ENCODE results near the gene PLEKHA3. TPM values are rescaled to one million over a fixed set of nuclear protein-coding genes. Genes with fewer than 3 reads are reported as not detected.

Gene PLEKHA3
- total RNA-seq, 1 experiment from 2014 or later, result 26.8 TPM

- TF ChIP-seq YY1 (IDR thresholded peaks at IDR 0.05; ENCODE audit: extremely low read depth, insufficient replicate concordance, low read depth, low read length), result no peak
- no peak for TF ChIP-seq ZNF274 (IDR thresholded peaks at IDR 0.05; ENCODE audit: low read depth, low read length)
Observed at GRCh38 chr2:178508646-178509045, 28.4 kb downstream of the PLEKHA3 start (continued).

DNA sequence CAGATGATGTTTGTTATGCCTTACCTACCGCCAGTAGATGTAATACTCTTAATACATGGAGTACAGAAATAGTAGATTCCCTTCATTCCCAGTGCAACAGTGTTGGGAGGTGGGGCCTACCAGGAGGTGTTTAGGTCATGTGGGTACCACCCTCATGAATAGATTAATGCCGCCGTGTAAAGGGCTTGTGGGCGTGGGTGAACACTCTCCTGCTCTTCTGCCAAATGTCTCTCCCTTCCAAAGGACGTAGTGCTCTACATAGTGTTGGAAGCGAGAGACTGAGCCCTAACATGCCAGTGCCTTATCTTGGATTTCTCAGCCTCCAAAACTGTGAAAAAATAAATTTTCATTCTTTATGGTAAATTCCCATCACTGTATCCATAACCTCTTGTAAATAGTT lies 30.1 kb downstream of the PLEKHA3 start:
- Histone ChIP-seq H3K27ac (ENCODE audit: low read depth, low read length) (no peak overlapping the region), H3K4me1 (ENCODE audit: control insufficient read depth in 1 of 2, insufficient read depth in 2 of 2, low read length in 2 of 2) (peaks cover 0 to 5% of the 10 kb centered on the region in 2 experiments; a peak in 1 of 4 replicates), H2AFZ (ENCODE audit: low read depth, low read length, poor library complexity, severe bottlenecking) (no peak overlapping the region), H3K9me2 (ENCODE audit: insufficient read depth) (no peaks in the 10 kb centered on the region), H3K79me2 (ENCODE audit: insufficient read depth, low read length) (no peaks in the 10 kb centered on the region), H3K27me3 (ENCODE audit: insufficient read depth, low read length) (no peaks in the 10 kb centered on the region), H3K9ac (ENCODE audit: low read length) (no peak overlapping the region), H3K4me3 (replicated peaks in 1 of 2; ENCODE audit: low read depth in 1 of 2, low read length in 2 of 2) (no peak overlapping the region), H3K36me3 (ENCODE audit: control insufficient read depth in 1 of 2, insufficient read depth in 2 of 2, low read length in 2 of 2) (peaks cover 0 to 4% of the 10 kb centered on the region in 2 experiments; a peak in 1 of 4 replicates), H3K4me2 (ENCODE audit: low read length) (no peak overlapping the region), H3K9me3 (ENCODE audit: control insufficient read depth in 1 of 2, insufficient read depth in 1 of 2, low read depth in 1 of 2, low read length in 2 of 2) (no peaks in the 10 kb centered on the region), H4K20me1 (ENCODE audit: insufficient read depth) (no peaks in the 10 kb centered on the region)
- DNase-seq (ENCODE audit: low read depth, low spot score) (no peak), ATAC-seq (no peak)
- ChIA-PET POLR2A (no interaction called here), RAD21 (ENCODE audit: low non-redundant PET in 1 of 2, low total read pairs in 2 of 2, uncharacterized antibody in 2 of 2, unreplicated experiment in 2 of 2) (no interaction called here), CTCF (no interaction called here)
- no TSS peak for BruUV-seq (replicated peaks)
- intact Hi-C loops (cut with micrococcal nuclease), result no loop called here
- TF ChIP-seq CEBPB (IDR thresholded peaks at IDR 0.05; ENCODE audit: low read depth) (no peak), ZNF274 (IDR thresholded peaks at IDR 0.05; ENCODE audit: low read depth, low read length) (no peak), ZFX (IDR thresholded peaks at IDR 0.05) (no peak), RAD21 (IDR thresholded peaks at IDR 0.05; ENCODE audit: low read depth) (no peak), YY1 (IDR thresholded peaks at IDR 0.05; ENCODE audit: extremely low read depth, insufficient replicate concordance, low read depth, low read length) (no peak), EGR1 (IDR thresholded peaks at IDR 0.05; ENCODE audit: low read depth) (no peak), MAX (IDR thresholded peaks at IDR 0.05) (no peak), CBX3 (IDR thresholded peaks at IDR 0.05; ENCODE audit: low read depth) (no peak), TCF7L2 (IDR thresholded peaks at IDR 0.05; ENCODE audit: borderline replicate concordance, extremely low read depth, insufficient read depth, insufficient read length) (no peak), POLR2AphosphoS5 (IDR thresholded peaks at IDR 0.05; ENCODE audit: low read depth, low read length) (no peak), ZBTB33 (IDR thresholded peaks at IDR 0.05; ENCODE audit: extremely low read depth, insufficient replicate concordance, low read length) (no peak), JUND (IDR thresholded peaks at IDR 0.05) (no peak), POLR2A (IDR thresholded peaks at IDR 0.05; ENCODE audit: borderline replicate concordance, extremely low read depth, insufficient read depth, insufficient read length) (no peak), FOSL1 (IDR thresholded peaks at IDR 0.05; ENCODE audit: low read depth) (no peak), SP1 (IDR thresholded peaks at IDR 0.05; ENCODE audit: low read depth) (no peak), EZH2 (IDR thresholded peaks at IDR 0.05) (no peak)
- TF ChIP-seq, protein P1, sequence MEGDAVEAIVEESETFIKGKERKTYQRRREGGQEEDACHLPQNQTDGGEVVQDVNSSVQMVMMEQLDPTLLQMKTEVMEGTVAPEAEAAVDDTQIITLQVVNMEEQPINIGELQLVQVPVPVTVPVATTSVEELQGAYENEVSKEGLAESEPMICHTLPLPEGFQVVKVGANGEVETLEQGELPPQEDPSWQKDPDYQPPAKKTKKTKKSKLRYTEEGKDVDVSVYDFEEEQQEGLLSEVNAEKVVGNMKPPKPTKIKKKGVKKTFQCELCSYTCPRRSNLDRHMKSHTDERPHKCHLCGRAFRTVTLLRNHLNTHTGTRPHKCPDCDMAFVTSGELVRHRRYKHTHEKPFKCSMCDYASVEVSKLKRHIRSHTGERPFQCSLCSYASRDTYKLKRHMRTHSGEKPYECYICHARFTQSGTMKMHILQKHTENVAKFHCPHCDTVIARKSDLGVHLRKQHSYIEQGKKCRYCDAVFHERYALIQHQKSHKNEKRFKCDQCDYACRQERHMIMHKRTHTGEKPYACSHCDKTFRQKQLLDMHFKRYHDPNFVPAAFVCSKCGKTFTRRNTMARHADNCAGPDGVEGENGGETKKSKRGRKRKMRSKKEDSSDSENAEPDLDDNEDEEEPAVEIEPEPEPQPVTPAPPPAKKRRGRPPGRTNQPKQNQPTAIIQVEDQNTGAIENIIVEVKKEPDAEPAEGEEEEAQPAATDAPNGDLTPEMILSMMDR (IDR thresholded peaks at IDR 0.05 in 2 of 3, conservative IDR thresholded peaks at IDR 0.05 in 1 of 3; ENCODE audit: borderline replicate concordance in 1 of 3, insufficient read depth in 1 of 3, low read depth in 2 of 3, low read length in 2 of 3), result no peak
- TF ChIP-seq, protein P2, sequence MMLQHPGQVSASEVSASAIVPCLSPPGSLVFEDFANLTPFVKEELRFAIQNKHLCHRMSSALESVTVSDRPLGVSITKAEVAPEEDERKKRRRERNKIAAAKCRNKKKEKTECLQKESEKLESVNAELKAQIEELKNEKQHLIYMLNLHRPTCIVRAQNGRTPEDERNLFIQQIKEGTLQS (IDR thresholded peaks at IDR 0.05), result no peak
- TF ChIP-seq, protein P3, sequence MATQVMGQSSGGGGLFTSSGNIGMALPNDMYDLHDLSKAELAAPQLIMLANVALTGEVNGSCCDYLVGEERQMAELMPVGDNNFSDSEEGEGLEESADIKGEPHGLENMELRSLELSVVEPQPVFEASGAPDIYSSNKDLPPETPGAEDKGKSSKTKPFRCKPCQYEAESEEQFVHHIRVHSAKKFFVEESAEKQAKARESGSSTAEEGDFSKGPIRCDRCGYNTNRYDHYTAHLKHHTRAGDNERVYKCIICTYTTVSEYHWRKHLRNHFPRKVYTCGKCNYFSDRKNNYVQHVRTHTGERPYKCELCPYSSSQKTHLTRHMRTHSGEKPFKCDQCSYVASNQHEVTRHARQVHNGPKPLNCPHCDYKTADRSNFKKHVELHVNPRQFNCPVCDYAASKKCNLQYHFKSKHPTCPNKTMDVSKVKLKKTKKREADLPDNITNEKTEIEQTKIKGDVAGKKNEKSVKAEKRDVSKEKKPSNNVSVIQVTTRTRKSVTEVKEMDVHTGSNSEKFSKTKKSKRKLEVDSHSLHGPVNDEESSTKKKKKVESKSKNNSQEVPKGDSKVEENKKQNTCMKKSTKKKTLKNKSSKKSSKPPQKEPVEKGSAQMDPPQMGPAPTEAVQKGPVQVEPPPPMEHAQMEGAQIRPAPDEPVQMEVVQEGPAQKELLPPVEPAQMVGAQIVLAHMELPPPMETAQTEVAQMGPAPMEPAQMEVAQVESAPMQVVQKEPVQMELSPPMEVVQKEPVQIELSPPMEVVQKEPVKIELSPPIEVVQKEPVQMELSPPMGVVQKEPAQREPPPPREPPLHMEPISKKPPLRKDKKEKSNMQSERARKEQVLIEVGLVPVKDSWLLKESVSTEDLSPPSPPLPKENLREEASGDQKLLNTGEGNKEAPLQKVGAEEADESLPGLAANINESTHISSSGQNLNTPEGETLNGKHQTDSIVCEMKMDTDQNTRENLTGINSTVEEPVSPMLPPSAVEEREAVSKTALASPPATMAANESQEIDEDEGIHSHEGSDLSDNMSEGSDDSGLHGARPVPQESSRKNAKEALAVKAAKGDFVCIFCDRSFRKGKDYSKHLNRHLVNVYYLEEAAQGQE (IDR thresholded peaks at IDR 0.05; ENCODE audit: low read depth), result no peak
